Measurements from ENCODE around the gene HIP1. TPM values are rescaled to one million over a fixed set of nuclear protein-coding genes. Genes with fewer than 3 reads are reported as not detected.

Gene HIP1
- total RNA-seq, 1 donor = 25.7 TPM

DNA sequence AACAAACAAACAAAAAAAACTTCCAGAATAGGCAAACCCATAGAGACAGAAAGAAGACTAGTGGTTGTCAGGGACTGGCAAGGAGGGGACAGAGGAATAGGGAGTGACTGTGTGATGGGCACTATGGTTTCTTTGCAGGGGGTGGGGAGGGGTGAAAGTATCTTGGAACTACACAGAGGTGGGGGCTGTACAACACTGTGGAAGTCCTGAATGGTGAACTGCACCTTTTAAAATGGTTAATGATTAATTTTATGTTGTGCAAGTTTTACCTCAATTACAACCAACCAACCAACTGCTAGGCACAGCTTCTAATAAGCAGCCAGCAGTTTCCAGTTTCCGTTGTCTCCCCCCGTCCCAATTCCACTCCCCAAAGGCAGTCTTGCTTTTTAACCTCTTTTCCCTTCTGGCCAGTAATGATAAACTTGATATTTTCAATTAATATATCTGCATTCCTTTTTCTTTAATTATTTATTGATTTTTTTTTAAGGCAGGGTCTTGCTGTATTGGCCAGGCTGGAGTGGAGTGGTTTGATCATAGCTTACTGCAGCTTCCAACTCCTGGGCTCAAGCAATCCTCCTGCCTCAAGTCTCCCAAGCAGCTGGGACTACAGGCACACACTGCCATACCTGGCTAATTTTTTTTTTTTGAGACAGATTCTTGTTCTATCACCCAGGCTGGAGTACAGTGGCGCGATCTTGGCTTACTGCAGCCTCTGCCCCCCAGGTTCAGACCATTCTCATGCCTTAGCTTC is 46.8 kb downstream of the HIP1 start:
- Histone ChIP-seq H3K9me3 (ENCODE audit: low read depth, low read length) (no peaks in the 10 kb centered on the region), H2AFZ (ENCODE audit: low read length) (no peak overlapping the region), H3K79me2 (ENCODE audit: insufficient read depth, low read length) (no peaks in the 10 kb centered on the region), H4K20me1 (ENCODE audit: insufficient read depth, low read length) (no peaks in the 10 kb centered on the region), H3K4me2 (ENCODE audit: insufficient read depth, low read length) (no peak overlapping the region), H3K27ac (ENCODE audit: low read depth, low read length) (no peak overlapping the region), H3K36me3 (ENCODE audit: insufficient read depth, low read length) (no peaks in the 10 kb centered on the region), H3K27me3 (ENCODE audit: insufficient read depth, low read length) (no peaks in the 10 kb centered on the region), H3K4me3 (ENCODE audit: insufficient read depth, low read length) (no peak overlapping the region), H3K4me1 (ENCODE audit: insufficient read depth, low read length) (no peaks in the 10 kb centered on the region)
- TF ChIP-seq, protein P1, sequence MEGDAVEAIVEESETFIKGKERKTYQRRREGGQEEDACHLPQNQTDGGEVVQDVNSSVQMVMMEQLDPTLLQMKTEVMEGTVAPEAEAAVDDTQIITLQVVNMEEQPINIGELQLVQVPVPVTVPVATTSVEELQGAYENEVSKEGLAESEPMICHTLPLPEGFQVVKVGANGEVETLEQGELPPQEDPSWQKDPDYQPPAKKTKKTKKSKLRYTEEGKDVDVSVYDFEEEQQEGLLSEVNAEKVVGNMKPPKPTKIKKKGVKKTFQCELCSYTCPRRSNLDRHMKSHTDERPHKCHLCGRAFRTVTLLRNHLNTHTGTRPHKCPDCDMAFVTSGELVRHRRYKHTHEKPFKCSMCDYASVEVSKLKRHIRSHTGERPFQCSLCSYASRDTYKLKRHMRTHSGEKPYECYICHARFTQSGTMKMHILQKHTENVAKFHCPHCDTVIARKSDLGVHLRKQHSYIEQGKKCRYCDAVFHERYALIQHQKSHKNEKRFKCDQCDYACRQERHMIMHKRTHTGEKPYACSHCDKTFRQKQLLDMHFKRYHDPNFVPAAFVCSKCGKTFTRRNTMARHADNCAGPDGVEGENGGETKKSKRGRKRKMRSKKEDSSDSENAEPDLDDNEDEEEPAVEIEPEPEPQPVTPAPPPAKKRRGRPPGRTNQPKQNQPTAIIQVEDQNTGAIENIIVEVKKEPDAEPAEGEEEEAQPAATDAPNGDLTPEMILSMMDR (IDR thresholded peaks at IDR 0.05; ENCODE audit: extremely low read depth, low read depth, low read length) = no peak
- no peak for DNase-seq (ENCODE audit: insufficient read length, low spot score, missing footprints)

DNA sequence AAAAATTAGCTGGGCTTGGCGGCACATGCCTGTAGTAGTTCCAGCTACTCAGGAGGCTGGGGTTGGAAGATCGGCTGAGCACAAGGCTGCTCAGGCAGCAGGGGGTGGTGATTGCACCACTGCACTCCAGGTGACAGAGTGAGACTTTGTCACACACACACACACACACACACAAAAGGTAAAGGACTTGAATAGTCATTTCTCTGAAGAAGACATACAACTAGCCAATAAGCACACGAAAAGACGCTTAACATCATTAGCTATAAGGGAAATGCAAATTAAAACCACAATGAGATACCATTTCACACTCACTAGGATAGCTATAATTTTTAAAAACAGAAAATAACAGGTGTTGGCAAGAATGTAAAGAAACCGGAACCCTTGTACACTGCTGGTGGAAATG is 48.6 kb downstream of the HIP1 start:
- no peaks in the 10 kb centered on the region for H3K4me1 ChIP-seq (ENCODE audit: insufficient read depth, low read length)
- no peak for DNase-seq (ENCODE audit: insufficient read length, low spot score, missing footprints)
- no peaks in the 10 kb centered on the region for H3K27me3 ChIP-seq (ENCODE audit: insufficient read depth, low read length)
- TF ChIP-seq, protein P1 (IDR thresholded peaks at IDR 0.05; ENCODE audit: extremely low read depth, low read depth, low read length) = no peak
- H3K4me2 ChIP-seq (ENCODE audit: insufficient read depth, low read length) = no peak overlapping the region
- H3K9me3 ChIP-seq (ENCODE audit: low read depth, low read length) = no peaks in the 10 kb centered on the region
- no peak overlapping the region for H2AFZ ChIP-seq (ENCODE audit: low read length)
- no peaks in the 10 kb centered on the region for H4K20me1 ChIP-seq (ENCODE audit: insufficient read depth, low read length)
- no peak overlapping the region for H3K27ac ChIP-seq (ENCODE audit: low read depth, low read length)
- H3K79me2 ChIP-seq (ENCODE audit: insufficient read depth, low read length) = no peaks in the 10 kb centered on the region
- H3K36me3 ChIP-seq (ENCODE audit: insufficient read depth, low read length) = no peaks in the 10 kb centered on the region
- no peak overlapping the region for H3K4me3 ChIP-seq (ENCODE audit: insufficient read depth, low read length)

GRCh38 chr7:75689246-75690099 is 49.3 kb downstream of the HIP1 start:
- Histone ChIP-seq H2AFZ (ENCODE audit: low read length) (no peak overlapping the region), H3K27ac (ENCODE audit: low read depth, low read length) (no peak overlapping the region), H3K9me3 (ENCODE audit: low read depth, low read length) (no peaks in the 10 kb centered on the region), H3K79me2 (ENCODE audit: insufficient read depth, low read length) (no peaks in the 10 kb centered on the region), H3K27me3 (ENCODE audit: insufficient read depth, low read length) (no peaks in the 10 kb centered on the region), H3K4me1 (ENCODE audit: insufficient read depth, low read length) (no peaks in the 10 kb centered on the region), H3K4me3 (ENCODE audit: insufficient read depth, low read length) (no peak overlapping the region), H4K20me1 (ENCODE audit: insufficient read depth, low read length) (no peaks in the 10 kb centered on the region), H3K4me2 (ENCODE audit: insufficient read depth, low read length) (no peak overlapping the region), H3K36me3 (ENCODE audit: insufficient read depth, low read length) (no peaks in the 10 kb centered on the region)
- TF ChIP-seq, protein P1 (IDR thresholded peaks at IDR 0.05; ENCODE audit: extremely low read depth, low read depth, low read length) = no peak
- no peak for DNase-seq (ENCODE audit: insufficient read length, low spot score, missing footprints)

Measured in osteoblast (primary cell).